GM10847 (cell line): ENCODE measurements around the gene PARP8.

Source experiments
- POLR2A ChIP-seq: IDR thresholded peaks from 2 replicates; pipeline ENCODE4 v1.6.1; 2011; ENCODE audit not compliant: insufficient read length; ENCODE audit errors: extremely low read depth

PARP8 gene

DNA sequence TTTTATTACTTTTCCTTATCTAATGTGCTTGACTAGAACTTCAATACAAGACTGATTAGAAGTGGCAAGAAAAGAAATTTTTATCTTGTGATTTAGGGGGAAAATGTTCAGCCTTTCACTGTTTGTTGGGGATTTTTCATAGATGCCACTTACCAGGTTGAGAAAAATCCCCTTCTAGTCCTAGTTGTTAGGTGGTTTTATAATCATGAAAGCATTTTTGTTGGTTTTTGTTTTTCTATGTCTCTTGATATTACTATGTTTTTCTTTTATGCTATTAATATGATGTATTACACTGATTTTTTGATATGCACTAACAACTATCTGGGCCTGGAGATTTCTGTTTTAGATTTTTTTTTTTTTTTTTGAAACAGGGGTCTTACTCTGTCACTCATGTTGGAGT is 134.0 kb downstream of the PARP8 start:
- no peak for TF ChIP-seq POLR2A

DNA sequence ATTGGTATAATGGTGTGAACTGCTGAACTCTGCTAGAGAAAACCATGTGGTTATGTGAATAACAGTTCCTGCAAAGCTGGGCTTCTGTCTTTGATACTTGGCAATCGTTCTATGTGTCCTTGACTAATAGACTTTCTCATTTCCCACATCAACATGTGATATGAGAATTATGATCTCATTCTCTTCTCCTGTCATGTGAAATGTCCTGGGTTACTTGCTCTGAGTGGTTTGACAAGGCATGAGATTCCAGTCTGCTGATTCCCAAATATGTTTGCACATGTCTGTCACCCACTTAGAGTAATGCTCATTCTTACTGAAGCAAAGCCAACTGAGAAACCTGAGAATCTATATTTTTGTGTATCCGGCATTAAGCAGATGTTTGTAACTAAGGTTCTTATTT is 141.2 kb downstream of the PARP8 start:
- no peak for TF ChIP-seq POLR2A

DNA sequence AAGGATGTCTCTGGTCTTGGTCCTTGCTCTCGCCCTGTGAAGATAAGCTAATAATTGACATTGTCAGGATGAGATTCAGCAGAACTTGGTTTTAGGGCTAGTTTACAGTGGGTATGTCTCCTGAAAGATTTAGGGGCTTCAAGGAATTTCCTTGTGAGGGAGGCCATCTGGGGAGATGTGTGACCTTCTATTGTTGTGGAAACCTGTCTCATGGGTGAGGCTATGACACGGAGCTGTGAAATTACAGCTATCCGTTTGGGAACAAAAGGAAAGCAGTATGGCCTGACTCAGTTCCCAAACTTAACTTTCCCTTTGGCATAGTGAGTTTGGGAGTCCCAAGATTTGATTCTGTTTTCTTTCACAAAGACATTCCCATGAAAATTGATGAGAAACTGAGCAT is 142.0 kb downstream of the PARP8 start:
- no peak for TF ChIP-seq POLR2A

- no peak for TF ChIP-seq POLR2A
Measured at GRCh38 chr5:50813691-50814090, 147.3 kb downstream of the PARP8 start.

- TF ChIP-seq POLR2A: no peak
Measured at GRCh38 chr5:50814556-50814955, 148.1 kb downstream of the PARP8 start.

DNA sequence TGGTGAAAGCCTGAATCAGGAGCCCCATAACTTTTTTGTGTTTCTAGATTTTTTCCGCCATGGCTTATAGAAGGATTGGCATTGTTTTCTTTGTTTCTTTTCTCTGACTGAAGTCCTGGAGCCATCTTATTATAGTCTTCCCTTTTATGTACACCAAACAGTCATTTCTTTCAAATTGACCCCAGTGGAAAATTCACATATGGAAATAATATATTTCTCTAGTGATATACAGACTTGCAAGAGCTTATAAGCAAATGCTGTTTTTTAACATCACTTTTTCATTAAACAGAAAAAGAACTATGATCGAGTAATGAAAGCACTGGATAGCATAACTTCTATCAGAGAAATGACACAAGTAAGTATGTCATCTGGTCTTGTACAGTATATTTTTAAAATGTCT is 155.6 kb downstream of the PARP8 start:
- no peak for TF ChIP-seq POLR2A

- no peak for TF ChIP-seq POLR2A
Measured at GRCh38 chr5:50822761-50823160, 156.3 kb downstream of the PARP8 start.

DNA sequence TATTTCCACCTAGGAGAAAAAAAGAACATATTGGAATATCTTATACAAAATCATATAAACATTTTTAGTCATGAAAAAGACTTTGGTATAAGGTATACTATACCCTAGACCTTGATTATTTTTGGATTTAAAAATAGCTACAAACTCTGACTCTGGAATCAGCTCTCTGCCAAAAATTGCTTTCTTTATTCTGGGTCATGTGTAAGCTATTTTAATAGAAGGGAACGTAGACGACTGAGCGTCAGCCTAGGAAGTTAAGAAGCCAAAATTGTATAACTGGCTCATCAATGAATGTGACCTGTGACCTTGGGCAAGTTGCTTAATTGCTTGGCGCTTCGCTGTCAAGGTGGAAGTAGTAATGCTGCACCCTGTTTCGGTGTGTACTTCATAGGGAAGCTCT is 157.1 kb downstream of the PARP8 start:
- no peak for TF ChIP-seq POLR2A

- no peak for TF ChIP-seq POLR2A
Measured at GRCh38 chr5:50824109-50824508, 157.7 kb downstream of the PARP8 start.

GRCh38 chr5:50827516-50828247 is 161.2 kb downstream of the PARP8 start:
- no peak for TF ChIP-seq POLR2A

- TF ChIP-seq POLR2A: no peak
Measured at GRCh38 chr5:50829023-50829422, 162.6 kb downstream of the PARP8 start.

- TF ChIP-seq POLR2A: no peak
Measured at GRCh38 chr5:50832657-50833284, 166.3 kb downstream of the PARP8 start.

DNA sequence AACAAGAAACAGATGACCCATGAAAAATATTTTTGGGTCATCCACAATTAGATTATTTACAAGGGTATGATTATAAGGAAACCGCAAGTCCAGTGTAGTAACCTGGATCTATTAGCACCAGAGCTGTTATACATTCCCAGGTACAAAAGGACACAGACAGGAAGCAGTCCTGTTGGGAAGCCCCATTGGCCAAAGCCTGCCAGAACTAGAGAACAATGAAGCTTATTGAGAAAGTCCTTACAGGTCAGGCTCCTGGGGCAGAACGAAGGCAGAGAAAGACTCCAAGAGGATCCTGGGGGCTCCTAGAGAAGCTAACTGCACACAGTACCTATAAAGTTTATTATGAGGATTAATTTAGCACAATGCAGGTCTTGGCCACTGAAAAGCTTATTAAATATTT is 169.9 kb downstream of the PARP8 start:
- no peak for TF ChIP-seq POLR2A

GRCh38 chr5:50839472-50839871 is 173.0 kb downstream of the PARP8 start:
- no peak for TF ChIP-seq POLR2A

- TF ChIP-seq POLR2A: no peak
Measured at GRCh38 chr5:50843091-50843490, 176.7 kb downstream of the PARP8 start.

DNA sequence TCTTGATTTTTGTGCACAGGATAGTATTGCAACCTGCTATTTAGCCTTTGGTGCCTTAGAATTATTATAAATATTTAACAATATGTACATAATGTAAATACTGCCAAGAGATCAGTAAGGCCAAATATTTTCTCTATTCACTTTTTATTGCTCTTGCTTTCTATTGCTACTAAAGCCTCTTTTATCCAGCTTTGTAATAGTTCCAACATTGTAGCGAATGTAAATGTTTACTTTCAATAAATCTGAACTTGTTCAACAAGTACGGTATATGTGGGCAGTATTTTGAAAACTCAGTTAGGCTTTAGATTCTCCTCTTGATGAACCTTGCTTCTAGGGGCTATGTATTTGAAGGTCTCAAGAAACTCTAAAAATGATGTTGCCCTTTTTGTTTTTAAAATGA is 179.8 kb downstream of the PARP8 start:
- no peak for TF ChIP-seq POLR2A

- TF ChIP-seq POLR2A: no peak
Measured at GRCh38 chr5:50849554-50849953, 183.1 kb downstream of the PARP8 start.
